Measurements from ENCODE around the gene EMD.

The EMD gene

DNA sequence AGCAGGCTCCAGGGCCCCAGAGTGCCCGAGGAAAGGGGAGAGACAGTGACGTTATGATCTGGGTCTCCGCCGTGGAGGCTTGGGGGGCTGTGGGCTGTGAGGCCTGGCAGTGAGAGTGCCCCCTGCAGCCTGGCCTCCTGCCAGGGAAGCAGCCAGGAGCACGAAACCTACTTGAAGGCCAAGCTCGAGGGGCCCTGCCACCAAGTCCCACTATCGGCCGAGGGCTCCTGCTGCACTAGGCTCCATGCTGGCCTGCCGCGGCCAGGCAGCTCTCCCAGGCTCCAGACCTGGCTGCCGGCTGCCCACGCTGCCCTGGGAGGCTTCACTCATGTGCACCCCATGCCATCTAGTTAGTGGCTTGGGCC, 23.3 kb upstream of the EMD start:
- Histone ChIP-seq H3K9me2 (replicated peaks; ENCODE audit: low read depth, low read length) (no peaks in the 10 kb centered on the region), H3K9me3 (ENCODE audit: insufficient read depth, low read depth, low read length) (no peaks in the 10 kb centered on the region), H3K36me3 (ENCODE audit: insufficient read depth, low read length) (peaks cover 87% of the 10 kb centered on the region; the same call in 1 of the 2 replicates), H3K4me1 (ENCODE audit: insufficient read depth, low read length, poor library complexity, severe bottlenecking) (no peaks in the 10 kb centered on the region), H3K27me3 (ENCODE audit: insufficient read depth, low read length, poor library complexity, severe bottlenecking) (no peaks in the 10 kb centered on the region), H3F3A (ENCODE audit: low read depth) (no peaks in the 10 kb centered on the region), H4K20me1 (ENCODE audit: insufficient read depth, low read length, poor library complexity, severe bottlenecking) (peaks cover 10% of the 10 kb centered on the region), H3K79me2 (ENCODE audit: insufficient read depth, low read length) (peaks cover 8% of the 10 kb centered on the region; the same call in 1 of the 2 replicates), H3K9ac (ENCODE audit: low read depth, low read length, poor library complexity, severe bottlenecking) (no peak overlapping the region), H2AFZ (ENCODE audit: low read length) (no peak overlapping the region), H3K4me2 (ENCODE audit: low read depth, low read length, poor library complexity, severe bottlenecking) (no peak overlapping the region), H3K4me3 (ENCODE audit: low read length, poor library complexity, severe bottlenecking) (no peak overlapping the region)
- TF ChIP-seq, protein P1, sequence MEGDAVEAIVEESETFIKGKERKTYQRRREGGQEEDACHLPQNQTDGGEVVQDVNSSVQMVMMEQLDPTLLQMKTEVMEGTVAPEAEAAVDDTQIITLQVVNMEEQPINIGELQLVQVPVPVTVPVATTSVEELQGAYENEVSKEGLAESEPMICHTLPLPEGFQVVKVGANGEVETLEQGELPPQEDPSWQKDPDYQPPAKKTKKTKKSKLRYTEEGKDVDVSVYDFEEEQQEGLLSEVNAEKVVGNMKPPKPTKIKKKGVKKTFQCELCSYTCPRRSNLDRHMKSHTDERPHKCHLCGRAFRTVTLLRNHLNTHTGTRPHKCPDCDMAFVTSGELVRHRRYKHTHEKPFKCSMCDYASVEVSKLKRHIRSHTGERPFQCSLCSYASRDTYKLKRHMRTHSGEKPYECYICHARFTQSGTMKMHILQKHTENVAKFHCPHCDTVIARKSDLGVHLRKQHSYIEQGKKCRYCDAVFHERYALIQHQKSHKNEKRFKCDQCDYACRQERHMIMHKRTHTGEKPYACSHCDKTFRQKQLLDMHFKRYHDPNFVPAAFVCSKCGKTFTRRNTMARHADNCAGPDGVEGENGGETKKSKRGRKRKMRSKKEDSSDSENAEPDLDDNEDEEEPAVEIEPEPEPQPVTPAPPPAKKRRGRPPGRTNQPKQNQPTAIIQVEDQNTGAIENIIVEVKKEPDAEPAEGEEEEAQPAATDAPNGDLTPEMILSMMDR (conservative IDR thresholded peaks at IDR 0.05; ENCODE audit: low read length) = no peak
- no peak for TF ChIP-seq EZH2phosphoT487 (IDR thresholded peaks at IDR 0.05; ENCODE audit: borderline replicate concordance)

DNA sequence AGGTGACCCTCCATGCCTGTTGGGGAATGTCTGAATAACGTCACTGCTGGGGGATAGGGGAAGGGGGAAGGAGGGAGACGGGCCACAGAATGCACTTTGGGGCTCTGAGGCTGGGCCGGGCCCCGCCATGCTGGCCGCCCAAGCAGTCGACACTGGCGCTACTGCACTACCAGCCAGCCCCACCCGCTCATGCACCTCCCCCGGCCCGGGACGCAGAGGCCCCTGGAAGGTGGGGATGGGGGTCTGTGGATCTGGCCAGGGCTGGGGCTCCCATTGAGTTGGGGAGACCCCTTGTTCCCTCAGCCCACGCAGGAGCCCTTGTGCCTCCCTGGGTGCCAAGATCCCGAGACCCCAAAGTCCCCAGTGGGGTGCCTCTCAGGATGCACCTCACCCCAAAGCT, 22.5 kb upstream of the EMD start:
- Histone ChIP-seq H3K9me3 (ENCODE audit: insufficient read depth, low read depth, low read length) (no peaks in the 10 kb centered on the region), H4K20me1 (ENCODE audit: insufficient read depth, low read length, poor library complexity, severe bottlenecking) (peaks cover 10% of the 10 kb centered on the region), H3K79me2 (ENCODE audit: insufficient read depth, low read length) (peaks cover 8% of the 10 kb centered on the region; the same call in 1 of the 2 replicates), H3K27me3 (ENCODE audit: insufficient read depth, low read length, poor library complexity, severe bottlenecking) (no peaks in the 10 kb centered on the region), H3K4me2 (ENCODE audit: low read depth, low read length, poor library complexity, severe bottlenecking) (no peak overlapping the region), H3K4me1 (ENCODE audit: insufficient read depth, low read length, poor library complexity, severe bottlenecking) (no peaks in the 10 kb centered on the region), H3K4me3 (ENCODE audit: low read length, poor library complexity, severe bottlenecking) (no peak overlapping the region), H2AFZ (ENCODE audit: low read length) (no peak overlapping the region), H3K9ac (ENCODE audit: low read depth, low read length, poor library complexity, severe bottlenecking) (no peak overlapping the region), H3K36me3 (ENCODE audit: insufficient read depth, low read length) (peaks cover 90% of the 10 kb centered on the region; the same call in 1 of the 2 replicates), H3F3A (ENCODE audit: low read depth) (no peaks in the 10 kb centered on the region), H3K9me2 (replicated peaks; ENCODE audit: low read depth, low read length) (no peaks in the 10 kb centered on the region)
- no peak for TF ChIP-seq EZH2phosphoT487 (IDR thresholded peaks at IDR 0.05; ENCODE audit: borderline replicate concordance)
- TF ChIP-seq, protein P1 (conservative IDR thresholded peaks at IDR 0.05; ENCODE audit: low read length) = no peak

DNA sequence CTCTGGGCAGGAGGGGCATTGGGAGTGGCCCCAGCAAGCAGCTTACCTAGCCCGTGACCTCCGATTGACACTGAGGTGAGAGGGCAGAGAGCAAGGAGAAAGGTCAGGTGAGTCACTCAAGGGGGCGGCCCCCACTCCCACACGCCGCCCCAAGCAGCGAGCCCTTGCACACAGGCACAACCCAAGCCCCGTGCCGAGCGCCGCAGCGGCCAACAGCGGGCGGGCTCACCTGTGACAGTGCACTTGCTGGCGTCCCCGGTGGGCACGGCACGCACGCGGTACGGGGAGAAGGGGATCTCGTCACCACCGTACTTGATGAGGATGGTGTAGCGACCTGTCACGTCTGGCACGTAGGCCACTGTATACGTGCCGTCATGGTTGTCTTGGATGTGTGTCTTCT, 21.9 kb upstream of the EMD start:
- H3K27me3 ChIP-seq (ENCODE audit: insufficient read depth, low read length, poor library complexity, severe bottlenecking) = no peaks in the 10 kb centered on the region
- H3K4me2 ChIP-seq (ENCODE audit: low read depth, low read length, poor library complexity, severe bottlenecking) = no peak overlapping the region
- H3K36me3 ChIP-seq (ENCODE audit: insufficient read depth, low read length) = peaks cover 90% of the 10 kb centered on the region; the same call in 1 of the 2 replicates
- peaks cover 10% of the 10 kb centered on the region for H4K20me1 ChIP-seq (ENCODE audit: insufficient read depth, low read length, poor library complexity, severe bottlenecking)
- no peak overlapping the region for H2AFZ ChIP-seq (ENCODE audit: low read length)
- H3K9ac ChIP-seq (ENCODE audit: low read depth, low read length, poor library complexity, severe bottlenecking) = no peak overlapping the region
- H3F3A ChIP-seq (ENCODE audit: low read depth) = no peaks in the 10 kb centered on the region
- no peaks in the 10 kb centered on the region for H3K9me2 ChIP-seq (replicated peaks; ENCODE audit: low read depth, low read length)
- no peak overlapping the region for H3K4me3 ChIP-seq (ENCODE audit: low read length, poor library complexity, severe bottlenecking)
- H3K9me3 ChIP-seq (ENCODE audit: insufficient read depth, low read depth, low read length) = no peaks in the 10 kb centered on the region
- TF ChIP-seq, protein P1 (conservative IDR thresholded peaks at IDR 0.05; ENCODE audit: low read length) = no peak
- no peak for TF ChIP-seq EZH2phosphoT487 (IDR thresholded peaks at IDR 0.05; ENCODE audit: borderline replicate concordance)
- H3K79me2 ChIP-seq (ENCODE audit: insufficient read depth, low read length) = peaks cover 8% of the 10 kb centered on the region; the same call in 1 of the 2 replicates
- H3K4me1 ChIP-seq (ENCODE audit: insufficient read depth, low read length, poor library complexity, severe bottlenecking) = no peaks in the 10 kb centered on the region
